Smooth muscle cell (in vitro differentiated cells): ENCODE measurements around the gene KDM2B. TPM values are rescaled to one million over a fixed set of nuclear protein-coding genes. Genes with fewer than 3 reads are reported as not detected.

Source experiments
- DNase-seq: peaks from one replicate; lab custom pipeline; 2025; ENCODE audit not compliant: unreplicated experiment; lab: John Stamatoyannopoulos, UW
- H2AFZ ChIP-seq: fragments of 200-600 bp; sonication (generic); 2 replicates; pipeline ENCODE4 v1.6.0; 2016; ENCODE audit warnings: antibody characterized with exemption, low read depth, mild to moderate bottlenecking
- H3F3A ChIP-seq: fragments of 200-600 bp; sonication (generic); 2 replicates; pipeline ENCODE4 v1.6.0; 2017; ENCODE audit warnings: antibody characterized with exemption, low read depth
- H3K27ac ChIP-seq: fragments of 200-600 bp; sonication (generic); 2 replicates; pipeline ENCODE4 v1.5.1; 2016; ENCODE audit warnings: low read depth, mild to moderate bottlenecking
- H3K27me3 ChIP-seq: fragments of 200-600 bp; sonication (generic); 2 replicates; pipeline ENCODE4 v1.6.1; 2016; ENCODE audit warnings: low read depth, mild to moderate bottlenecking
- H3K36me3 ChIP-seq: fragments of 200-600 bp; sonication (generic); 2 replicates; pipeline ENCODE4 v1.5.1; 2016; ENCODE audit warnings: low read depth
- H3K4me1 ChIP-seq: fragments of 200-600 bp; sonication (generic); 2 replicates; pipeline ENCODE4 v1.5.1; 2016; ENCODE audit warnings: low read depth
- H3K4me2 ChIP-seq: fragments of 200-600 bp; sonication (generic); 2 replicates; pipeline ENCODE4 v1.6.0; 2016; ENCODE audit warnings: mild to moderate bottlenecking
- H3K4me3 ChIP-seq: fragments of 200-600 bp; sonication (generic); 2 replicates; pipeline ENCODE4 v1.5.1; 2016; ENCODE audit warnings: mild to moderate bottlenecking
- H3K79me2 ChIP-seq: fragments of 200-600 bp; sonication (generic); 2 replicates; pipeline ENCODE4 v1.6.0; 2016; ENCODE audit warnings: low read depth, mild to moderate bottlenecking
- H3K9ac ChIP-seq: fragments of 200-600 bp; sonication (generic); 2 replicates; pipeline ENCODE4 v1.6.0; 2016; ENCODE audit warnings: low read depth
- H3K9me3 ChIP-seq: fragments of 200-600 bp; sonication (generic); replicated peaks from 2 replicates; pipeline ENCODE4 v1.5.1; 2016; ENCODE audit warnings: low read depth
- H4K20me1 ChIP-seq: fragments of 200-600 bp; sonication (generic); 2 replicates; pipeline ENCODE4 v1.6.0; 2016; ENCODE audit warnings: low read depth
- WGBS: methylation state at CpG from one replicate; pipeline ENCODE4 v1.1.7; 2016; ENCODE audit warnings: low lambda C conversion rate; 5-methylcytosine and 5-hydroxymethylcytosine counted together
- polyA plus RNA-seq: library from polyadenylated mRNA; unstranded; fragments of >200 nt; fragmentation: Nextera tagmentation; extraction: Ambion mirVana; gene quantifications from 2 replicates; pipeline ENCODE4 v1.2.1, GENCODE V29; 2016
- total RNA-seq: library from RNA; depleted of rRNA; stranded (reverse); fragments of >200 nt; gene quantifications from 2 replicates; pipeline ENCODE4 v1.2.3, GENCODE V29; 2014
- TF ChIP-seq, protein P1 (sequence below): fragments of 200-600 bp; sonication (generic); IDR thresholded peaks from 2 replicates; pipeline ENCODE4 v1.5.1; 2017; ENCODE audit warnings: borderline replicate concordance, mild to moderate bottlenecking, antibody characterized with exemption; ENCODE audit not compliant: insufficient read depth, poor library complexity, severe bottlenecking

KDM2B gene
- total and polyA plus RNA-seq, 2 experiments from 2014 or later, result 16.3 to 34.9 TPM

GRCh38 chr12:121423682-121424623, 156.9 kb downstream of the KDM2B start:
- DNase-seq, result no peak
- H2AFZ ChIP-seq, result no peak overlapping the region
- no peak overlapping the region for H3K27ac ChIP-seq
- no peaks in the 10 kb centered on the region for H3K79me2 ChIP-seq
- no peaks in the 10 kb centered on the region for H3F3A ChIP-seq
- no peaks in the 10 kb centered on the region for H4K20me1 ChIP-seq
- 96% methylated on average over 13 of the region's 13 CpGs for WGBS
- no peak overlapping the region for H3K4me2 ChIP-seq
- no peak overlapping the region for H3K9ac ChIP-seq
- TF ChIP-seq, protein P1, sequence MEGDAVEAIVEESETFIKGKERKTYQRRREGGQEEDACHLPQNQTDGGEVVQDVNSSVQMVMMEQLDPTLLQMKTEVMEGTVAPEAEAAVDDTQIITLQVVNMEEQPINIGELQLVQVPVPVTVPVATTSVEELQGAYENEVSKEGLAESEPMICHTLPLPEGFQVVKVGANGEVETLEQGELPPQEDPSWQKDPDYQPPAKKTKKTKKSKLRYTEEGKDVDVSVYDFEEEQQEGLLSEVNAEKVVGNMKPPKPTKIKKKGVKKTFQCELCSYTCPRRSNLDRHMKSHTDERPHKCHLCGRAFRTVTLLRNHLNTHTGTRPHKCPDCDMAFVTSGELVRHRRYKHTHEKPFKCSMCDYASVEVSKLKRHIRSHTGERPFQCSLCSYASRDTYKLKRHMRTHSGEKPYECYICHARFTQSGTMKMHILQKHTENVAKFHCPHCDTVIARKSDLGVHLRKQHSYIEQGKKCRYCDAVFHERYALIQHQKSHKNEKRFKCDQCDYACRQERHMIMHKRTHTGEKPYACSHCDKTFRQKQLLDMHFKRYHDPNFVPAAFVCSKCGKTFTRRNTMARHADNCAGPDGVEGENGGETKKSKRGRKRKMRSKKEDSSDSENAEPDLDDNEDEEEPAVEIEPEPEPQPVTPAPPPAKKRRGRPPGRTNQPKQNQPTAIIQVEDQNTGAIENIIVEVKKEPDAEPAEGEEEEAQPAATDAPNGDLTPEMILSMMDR, result no peak
- no peaks in the 10 kb centered on the region for H3K36me3 ChIP-seq
- no peaks in the 10 kb centered on the region for H3K4me1 ChIP-seq
- H3K4me3 ChIP-seq, result no peak overlapping the region
- H3K27me3 ChIP-seq, result no peaks in the 10 kb centered on the region
- no peaks in the 10 kb centered on the region for H3K9me3 ChIP-seq

- Histone ChIP-seq H3K9me3 (no peaks in the 10 kb centered on the region), H3K4me2 (no peak overlapping the region), H3K36me3 (no peaks in the 10 kb centered on the region), H4K20me1 (no peaks in the 10 kb centered on the region), H3K27me3 (no peaks in the 10 kb centered on the region), H3K79me2 (no peaks in the 10 kb centered on the region), H3K27ac (no peak overlapping the region), H2AFZ (no peak overlapping the region), H3K4me3 (no peak overlapping the region), H3F3A (no peaks in the 10 kb centered on the region), H3K4me1 (no peaks in the 10 kb centered on the region), H3K9ac (no peak overlapping the region)
- 97% methylated on average over 14 of the region's 14 CpGs for WGBS
- TF ChIP-seq, protein P1, result no peak
- no peak for DNase-seq
Measured at GRCh38 chr12:121423253-121423652, 157.6 kb downstream of the KDM2B start.

- no peaks in the 10 kb centered on the region for H3K4me1 ChIP-seq
- no peaks in the 10 kb centered on the region for H3F3A ChIP-seq
- H3K79me2 ChIP-seq, result peaks cover 5% of the 10 kb centered on the region
- H3K27me3 ChIP-seq, result no peaks in the 10 kb centered on the region
- H3K27ac ChIP-seq, result no peak overlapping the region
- no peak overlapping the region for H3K9ac ChIP-seq
- no peaks in the 10 kb centered on the region for H4K20me1 ChIP-seq
- H3K4me2 ChIP-seq, result no peak overlapping the region
- no peak for DNase-seq
- no peak overlapping the region for H2AFZ ChIP-seq
- peaks cover 7% of the 10 kb centered on the region for H3K36me3 ChIP-seq
- no peak overlapping the region for H3K4me3 ChIP-seq
- no peaks in the 10 kb centered on the region for H3K9me3 ChIP-seq
- WGBS, result 95% methylated on average over 6 of the region's 6 CpGs
- TF ChIP-seq, protein P1, result no peak
Measured at GRCh38 chr12:121420109-121420508, 160.7 kb downstream of the KDM2B start.
